CD4-positive, alpha-beta T cell treated with Interleukin-6 at 100 ng/mL for 8 hours (primary cell): ENCODE results near the gene DARS1.
A peak's percentile ranks its signal among the peaks of the same experiment; 100 is the strongest.

ENCODE experiments used
- DNase-seq: peaks from one replicate; pipeline ENCODE4 v3.0.0-alpha.2; 2020; ENCODE audit warnings: mixed read lengths, low spot score

Gene DARS1

GRCh38 chr2:136015699-136016098, 30.3 kb upstream of the DARS1 start:
- DNase-seq: no peak

DNA sequence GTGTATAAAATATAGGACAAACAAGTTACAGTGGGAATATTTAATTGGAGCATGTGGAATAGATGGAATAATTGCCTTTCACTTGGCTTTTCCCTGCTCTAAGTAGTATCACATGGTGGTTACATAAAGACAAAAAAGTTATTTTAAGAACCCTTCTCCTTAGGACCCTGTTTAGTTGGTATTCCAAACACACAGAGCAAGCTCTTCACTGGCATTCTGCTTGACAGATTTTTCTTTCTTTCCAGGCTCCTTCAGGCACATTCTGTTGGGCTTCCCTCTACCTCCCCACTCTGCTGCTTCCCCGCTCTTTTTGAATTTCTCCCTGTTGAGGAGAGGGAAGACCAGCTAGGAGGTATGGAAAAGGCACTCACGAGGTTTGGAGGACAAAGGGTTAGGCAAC, 29.0 kb upstream of the DARS1 start:
- no peak for DNase-seq

GRCh38 chr2:136013955-136014354, 28.5 kb upstream of the DARS1 start:
- no peak for DNase-seq

DNA sequence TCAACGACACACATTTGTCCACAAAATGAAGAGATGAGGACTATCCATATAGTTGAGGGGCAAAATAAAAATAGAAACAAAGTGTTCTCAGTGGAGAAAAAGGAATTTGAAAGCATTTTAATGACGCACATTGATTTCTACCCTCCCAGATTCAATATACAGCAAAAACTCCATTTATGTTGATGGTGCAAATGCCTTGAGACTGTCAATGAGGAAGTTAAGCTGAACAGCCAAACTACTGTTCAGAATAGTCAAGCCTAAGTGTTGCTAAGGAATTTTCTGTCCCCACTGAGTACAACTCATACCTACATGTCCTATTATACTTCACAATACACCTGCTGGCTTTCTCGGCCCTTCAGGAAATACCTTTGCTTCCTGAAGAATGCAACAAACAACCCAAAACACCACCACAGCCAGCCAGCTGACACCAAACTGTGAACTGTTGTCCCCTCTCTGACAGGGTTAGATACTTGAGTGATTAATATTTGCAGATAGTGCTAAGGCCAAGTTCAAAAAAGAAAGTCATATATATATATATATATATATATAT, 27.8 kb upstream of the DARS1 start:
- no peak for DNase-seq

GRCh38 chr2:136012315-136012714, 26.9 kb upstream of the DARS1 start:
- no peak for DNase-seq

- no peak for DNase-seq
Observed at GRCh38 chr2:136010126-136010525, 24.7 kb upstream of the DARS1 start.

DNA sequence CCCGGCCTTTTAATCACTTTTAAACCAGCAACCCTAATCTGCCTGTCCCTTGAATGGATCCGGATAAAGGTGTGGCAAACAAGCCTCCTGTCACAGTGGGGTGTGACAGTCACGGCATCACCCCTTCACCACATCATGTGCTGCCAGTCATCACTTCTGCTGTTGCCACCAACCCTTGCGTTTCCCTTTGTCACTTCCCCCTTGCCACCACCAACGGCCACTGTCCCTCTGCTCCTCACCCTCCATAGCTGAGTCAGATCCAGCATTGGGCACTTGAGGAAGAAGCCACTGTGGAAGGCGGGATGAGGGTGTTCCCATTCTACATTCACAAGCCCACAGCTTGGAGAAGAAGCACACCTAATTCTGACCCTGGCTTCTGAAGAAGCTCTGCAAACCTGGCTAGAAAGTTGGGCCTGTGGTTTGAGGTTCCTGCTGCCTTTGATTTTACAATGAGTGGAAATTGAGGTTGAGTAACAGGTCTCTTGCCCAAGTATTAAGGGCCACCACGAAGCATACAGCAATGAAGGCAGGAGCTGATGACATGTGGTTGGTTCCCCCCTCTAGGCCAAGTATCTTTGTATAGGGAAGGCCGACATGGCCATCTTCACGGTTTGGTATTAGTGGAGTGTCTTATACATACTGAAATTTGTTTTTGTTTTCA, 22.9 kb upstream of the DARS1 start:
- DNase-seq: peak; percentile 78

DNA sequence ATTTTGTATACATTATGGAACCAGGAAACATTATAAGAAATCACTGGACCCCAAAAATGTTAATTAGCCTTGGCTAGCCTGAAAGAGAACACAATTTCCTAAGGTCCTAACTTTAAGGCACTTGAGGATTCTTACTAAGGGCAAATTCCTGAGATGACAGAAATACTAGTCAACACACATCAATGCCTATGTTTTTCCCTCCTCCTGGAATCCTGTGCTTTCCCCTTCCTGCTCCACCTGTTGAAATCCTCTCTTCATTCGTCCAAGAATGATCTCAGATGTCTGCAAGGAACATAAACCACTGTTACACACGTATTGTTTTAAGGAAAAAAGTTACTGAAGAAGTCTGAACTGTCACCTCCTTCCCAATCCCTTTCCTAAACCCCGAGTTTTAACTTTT, 21.2 kb upstream of the DARS1 start:
- no peak for DNase-seq

DNA sequence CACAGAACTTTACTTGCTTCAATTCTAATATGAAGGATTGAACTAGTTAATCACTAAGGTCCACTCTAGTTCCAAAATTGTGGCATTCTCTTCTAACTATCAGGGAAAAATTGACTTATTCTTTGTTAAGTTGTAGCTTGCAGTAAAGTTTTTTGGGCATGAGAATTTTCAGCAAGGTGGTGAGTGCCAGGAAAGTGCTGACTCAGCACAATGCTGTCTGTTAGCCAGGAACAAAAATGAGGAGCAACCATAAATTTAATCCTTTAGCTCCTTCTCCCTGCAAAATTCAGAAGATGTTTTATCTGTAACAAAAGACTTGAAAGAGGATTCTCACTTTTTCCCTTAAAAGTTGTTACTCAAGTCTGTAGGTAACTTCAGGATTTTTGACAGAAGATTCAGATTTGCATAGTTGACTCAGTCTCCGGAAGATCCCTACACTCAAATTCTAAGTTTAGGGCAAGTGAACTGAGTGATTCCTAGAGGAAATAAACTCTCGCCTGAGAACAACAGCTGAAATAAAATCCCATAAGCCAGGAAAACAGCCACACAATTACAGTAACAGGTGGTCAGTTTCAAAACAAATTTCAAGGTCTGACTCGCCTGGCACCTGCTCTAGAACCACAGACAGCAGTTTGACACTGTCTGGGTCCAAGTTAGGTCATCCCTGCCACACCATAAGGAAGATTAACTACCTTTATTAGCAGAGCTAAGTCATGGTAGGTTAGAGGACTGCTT, 20.2 kb upstream of the DARS1 start:
- no peak for DNase-seq

DNA sequence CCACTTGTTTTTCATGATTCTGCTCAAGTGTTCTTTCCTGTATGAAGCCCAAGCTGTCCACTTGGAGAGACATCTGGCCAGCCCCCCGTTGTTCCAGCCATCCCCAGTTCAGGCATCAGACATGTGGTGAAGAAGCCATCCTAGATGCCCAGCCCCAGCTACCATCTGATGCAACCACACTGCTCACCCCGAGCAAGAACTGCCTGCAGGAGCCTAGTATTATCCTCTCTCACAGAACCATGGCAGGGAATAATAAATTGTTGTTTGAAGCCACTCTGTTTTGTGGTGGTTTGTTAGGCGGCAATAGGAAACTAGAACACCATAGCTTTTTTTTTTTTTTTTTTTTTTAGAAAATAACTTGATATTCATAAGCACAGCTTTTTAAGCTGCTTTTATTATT, 19.5 kb upstream of the DARS1 start:
- no peak for DNase-seq

DNA sequence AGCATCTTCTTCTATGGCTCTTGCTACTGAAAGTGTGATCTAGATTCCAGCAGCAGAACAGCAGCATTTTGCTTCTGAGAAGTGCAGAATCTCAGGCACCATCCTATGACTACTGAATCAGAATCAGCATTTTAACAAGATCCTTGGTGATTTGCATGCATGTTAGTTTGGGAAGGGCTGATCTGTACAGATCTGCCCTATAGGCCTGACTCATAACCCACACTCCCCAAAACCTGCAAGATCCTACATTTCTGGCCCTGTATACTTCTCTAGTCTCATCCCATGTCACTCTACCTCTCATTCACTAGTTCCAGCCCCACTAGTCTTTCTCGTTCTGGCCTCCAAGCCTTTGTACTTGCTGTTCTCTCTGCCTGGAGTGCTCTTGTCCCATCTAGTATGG, 15.7 kb upstream of the DARS1 start:
- DNase-seq: no peak

DNA sequence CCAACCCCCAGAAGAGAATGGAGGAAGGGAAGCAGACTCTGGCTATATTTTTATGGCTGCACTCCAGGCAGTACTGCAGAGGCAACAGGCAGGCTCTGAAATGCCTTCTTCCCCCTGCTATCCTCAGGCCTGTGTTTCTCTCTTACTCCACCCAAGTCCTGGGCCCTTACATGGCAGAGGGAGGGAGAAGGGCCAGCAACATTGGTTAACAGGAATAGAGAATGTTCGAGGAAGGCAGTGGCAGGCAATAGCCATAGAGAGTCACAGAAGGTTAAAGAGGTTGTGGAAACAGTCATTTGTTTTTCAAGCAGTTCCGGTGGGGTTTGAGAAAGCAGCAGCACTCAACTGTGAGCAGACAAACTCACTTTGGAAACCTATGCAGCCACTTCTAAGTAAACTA, 15.1 kb upstream of the DARS1 start:
- no peak for DNase-seq

- DNase-seq: no peak
Observed at GRCh38 chr2:135999899-136000298, 14.5 kb upstream of the DARS1 start.

GRCh38 chr2:135998879-135999278, 13.5 kb upstream of the DARS1 start:
- no peak for DNase-seq

DNA sequence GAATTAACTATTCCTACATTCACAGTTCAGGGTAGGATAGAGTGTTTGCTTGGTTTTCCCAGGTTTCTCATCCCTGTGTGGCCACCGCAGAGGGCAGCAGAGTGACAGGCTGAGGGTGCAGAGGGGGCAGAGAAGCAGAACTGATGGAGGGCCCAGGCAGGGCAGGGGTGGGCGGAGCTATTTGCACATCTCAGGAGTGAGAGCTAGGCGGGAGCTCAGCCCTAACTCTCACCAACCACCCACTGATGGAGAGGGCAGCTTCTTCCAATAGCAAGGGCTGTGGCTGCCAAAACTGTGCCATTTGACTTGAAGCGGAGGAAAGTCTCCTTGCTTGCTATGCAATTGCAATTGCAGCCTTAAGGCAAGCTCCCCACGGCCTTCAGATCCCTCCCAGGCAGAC, 12.0 kb upstream of the DARS1 start:
- no peak for DNase-seq

DNA sequence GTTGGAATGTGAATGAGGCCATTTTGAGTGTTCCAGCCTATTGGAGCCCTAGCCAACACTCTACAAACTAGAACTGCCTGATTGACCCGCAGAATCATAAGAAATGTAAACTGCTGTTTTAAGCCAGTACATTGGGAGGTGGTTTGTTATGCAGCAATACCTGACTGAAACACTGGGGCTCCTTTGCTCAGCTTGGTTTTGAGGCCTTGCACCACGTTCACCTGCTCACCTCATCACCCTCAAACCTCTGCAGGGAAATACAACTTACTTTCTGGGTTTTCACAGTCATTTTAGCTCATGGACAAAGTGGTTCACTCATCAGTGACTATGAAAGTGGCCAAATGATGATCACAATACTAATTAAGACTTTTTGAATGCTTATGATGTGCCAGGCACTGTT, 10.9 kb upstream of the DARS1 start:
- no peak for DNase-seq

DNA sequence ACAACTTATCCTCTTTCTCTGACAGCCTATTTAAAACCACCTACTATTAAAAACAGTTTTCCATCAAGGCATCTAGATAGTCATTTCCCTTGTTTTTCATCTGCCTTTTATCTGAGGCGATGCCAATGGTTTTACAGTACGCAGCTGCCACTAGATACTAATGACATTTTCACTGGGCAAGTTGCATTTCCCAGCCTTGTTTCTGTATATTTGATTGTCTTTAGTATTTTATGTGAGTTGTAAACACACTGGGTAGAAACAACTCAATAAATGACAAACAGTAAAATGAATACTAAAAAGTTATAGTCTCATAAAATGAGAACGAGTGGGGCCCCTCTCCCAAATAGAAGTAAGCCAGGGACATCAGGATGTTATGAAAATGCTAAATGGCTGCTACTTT, 8.9 kb upstream of the DARS1 start:
- no peak for DNase-seq

GRCh38 chr2:135993421-135993820, 8.0 kb upstream of the DARS1 start:
- no peak for DNase-seq

DNA sequence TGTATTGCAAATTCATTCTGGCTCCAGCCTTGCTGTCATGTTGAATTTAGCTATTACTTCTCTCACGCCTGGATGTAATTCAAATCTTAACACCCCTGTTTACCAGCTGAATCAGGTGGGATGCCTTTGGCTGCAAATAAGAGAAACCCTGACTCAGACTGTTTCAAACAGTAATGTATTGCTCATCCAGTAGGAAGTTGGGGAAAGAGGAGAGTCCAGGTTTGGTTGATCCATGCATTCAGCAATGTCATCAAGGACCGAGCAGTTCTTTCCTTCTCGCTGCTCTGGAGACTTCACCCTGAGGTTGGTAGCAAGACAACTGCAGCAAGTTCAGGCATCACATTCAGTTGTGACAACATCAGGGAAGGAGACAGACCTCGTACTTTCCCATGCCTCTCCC, 6.4 kb upstream of the DARS1 start:
- no peak for DNase-seq

DNA sequence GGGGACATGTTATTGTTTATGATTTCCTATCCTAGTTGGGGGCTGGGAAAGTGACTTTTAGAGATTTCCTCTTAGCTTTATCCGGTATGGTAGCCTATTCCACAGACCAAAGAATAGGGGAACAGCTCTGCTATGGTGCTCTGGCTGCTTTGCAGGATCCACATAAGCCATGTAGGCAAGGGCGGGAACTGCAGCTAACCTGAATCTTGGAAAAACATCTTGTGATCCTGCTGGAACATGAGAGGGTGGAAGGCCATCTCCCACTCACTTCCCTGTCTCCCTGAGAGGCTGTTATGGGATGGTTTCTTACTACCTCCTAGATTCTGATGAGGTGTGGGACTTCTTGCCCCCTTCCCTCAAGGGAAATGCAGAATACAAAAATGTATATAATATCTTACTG, 2.0 kb upstream of the DARS1 start:
- DNase-seq: no peak

DNA sequence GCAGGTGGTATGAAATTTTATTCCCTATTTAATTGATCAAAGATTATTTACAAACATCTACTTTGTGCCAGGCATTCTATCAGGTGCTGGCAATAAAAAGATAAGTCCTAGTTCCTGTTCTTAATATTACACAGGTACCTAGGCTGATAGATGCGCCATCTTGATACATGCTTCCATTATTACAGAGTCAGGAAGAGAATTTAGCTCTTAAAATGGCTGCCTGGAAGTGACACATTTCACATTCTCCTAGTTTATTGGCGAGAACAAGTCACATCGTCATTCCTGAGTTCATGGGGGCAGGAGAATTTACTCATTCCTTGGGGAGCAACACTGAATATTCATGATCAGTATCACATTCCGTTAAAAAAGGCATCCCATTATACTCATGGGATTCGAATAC, 1.1 kb upstream of the DARS1 start:
- DNase-seq: no peak

GRCh38 chr2:135985826-135986393, 484 bp upstream of the DARS1 start:
- DNase-seq: peak; percentile 52
